Glomerular endothelial cell (primary cell): ENCODE results near the gene RALGAPA2. TPM values are rescaled to one million over a fixed set of nuclear protein-coding genes. Genes with fewer than 3 reads are reported as not detected.

ENCODE experiments used
- DNase-seq: peaks from one replicate; pipeline ENCODE4 v3.0.0-alpha.2; 2011; ENCODE audit warnings: low read depth, low spot score; ENCODE audit errors: extremely low read depth
- total RNA-seq: library from RNA; depleted of rRNA; stranded (reverse); fragments of >200 nt; gene quantifications from 2 replicates; pipeline ENCODE4 v1.2.3, GENCODE V29; 2015

Gene RALGAPA2
- total RNA-seq, 1 donor from 2014 or later: 98.7 TPM

DNA sequence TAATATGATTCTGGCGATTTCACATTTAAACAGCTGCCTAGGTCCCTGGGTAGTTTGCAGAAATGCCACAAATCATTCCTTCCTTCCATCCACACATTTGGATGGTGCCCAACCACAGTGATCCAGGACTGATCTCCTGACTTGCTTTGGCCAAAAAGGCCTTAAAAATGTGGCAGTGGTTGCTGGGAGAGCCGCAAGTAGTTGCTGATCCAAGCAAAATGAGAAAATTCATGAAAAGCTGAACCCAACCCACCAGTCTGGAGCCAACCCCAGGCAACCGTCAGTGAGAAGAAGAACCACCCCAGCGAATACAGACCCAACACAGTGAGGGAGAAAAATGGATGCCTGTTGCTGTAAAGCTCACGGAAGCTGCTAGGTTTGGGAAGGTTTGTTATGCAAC lies 25.1 kb downstream of the RALGAPA2 start:
- no peak for DNase-seq

DNA sequence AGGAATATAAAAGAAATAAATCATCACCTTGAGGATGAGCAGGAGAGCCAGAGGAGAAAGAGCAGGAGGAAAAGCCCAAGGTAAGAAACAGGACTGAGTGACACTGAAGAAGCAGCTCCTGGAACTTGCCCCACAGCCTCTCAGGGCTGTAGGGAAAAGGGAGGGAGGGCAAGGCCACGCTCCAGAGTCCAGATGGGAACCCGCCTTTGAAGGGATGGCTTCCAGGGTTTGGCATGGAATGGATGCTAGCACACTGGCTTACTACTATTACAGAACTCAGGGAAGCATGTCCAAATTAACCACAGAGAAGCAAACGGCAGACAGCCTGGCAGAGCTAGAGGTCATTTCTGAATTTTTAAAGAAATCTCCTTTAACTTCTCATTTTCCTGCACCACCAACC lies 26.8 kb downstream of the RALGAPA2 start:
- no peak for DNase-seq

DNA sequence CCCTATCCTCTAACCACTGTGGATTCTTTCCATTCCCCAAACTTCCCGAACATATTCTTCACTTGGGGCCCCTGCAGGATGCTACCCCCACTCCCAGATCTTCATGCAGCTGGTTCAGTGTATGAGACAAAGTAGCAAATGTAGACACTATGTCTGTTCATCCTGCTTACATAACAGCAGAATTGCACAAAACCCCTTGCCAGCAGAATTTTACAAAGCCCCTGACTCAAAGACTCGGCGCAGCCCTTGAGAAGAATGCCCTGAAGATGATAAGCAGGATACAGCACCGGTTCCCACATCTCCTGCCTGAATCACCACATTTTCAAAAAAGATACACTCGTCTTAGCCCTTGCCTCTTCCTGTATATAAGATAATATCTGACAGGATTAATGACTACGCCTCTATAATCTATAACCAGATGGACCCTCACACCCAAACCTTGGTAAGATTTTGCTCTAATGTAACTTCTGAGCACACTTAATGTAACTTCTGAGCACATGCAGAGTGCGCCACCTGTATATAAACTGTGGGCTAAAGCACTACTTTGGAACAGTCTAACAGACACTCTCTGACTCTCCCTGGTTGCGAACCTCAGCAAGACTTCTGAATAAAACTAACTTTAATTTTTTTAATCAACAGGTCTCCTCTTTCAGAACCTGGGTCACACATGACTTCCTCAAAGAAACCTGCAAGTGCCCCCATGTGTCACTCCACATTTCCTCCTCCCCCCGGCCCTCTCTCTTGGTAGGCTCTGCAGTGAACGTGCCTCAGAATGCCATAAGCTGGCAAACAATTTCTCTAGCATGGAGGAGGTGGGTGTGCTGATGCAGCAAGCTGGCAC lies 28.7 kb downstream of the RALGAPA2 start:
- DNase-seq: no peak

DNA sequence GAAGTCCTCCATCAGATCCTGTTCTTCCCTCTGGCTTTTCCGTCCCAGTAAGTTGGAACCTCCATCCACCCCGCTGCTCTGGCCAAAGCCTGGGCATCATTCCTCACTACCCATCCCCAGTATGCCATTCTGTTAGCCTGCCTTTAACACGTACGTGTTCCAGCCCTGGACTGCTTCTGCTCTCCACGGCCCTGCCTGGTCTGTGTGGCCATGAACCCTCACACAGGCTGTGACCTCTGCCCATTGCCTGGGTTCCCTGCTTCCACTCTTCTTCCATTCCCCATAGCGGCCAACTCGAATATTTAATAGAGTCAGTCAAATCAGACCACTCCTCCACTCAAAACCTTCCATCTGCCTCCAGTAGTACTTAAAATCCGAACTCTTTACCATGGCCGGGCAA lies 29.4 kb downstream of the RALGAPA2 start:
- DNase-seq: no peak

DNA sequence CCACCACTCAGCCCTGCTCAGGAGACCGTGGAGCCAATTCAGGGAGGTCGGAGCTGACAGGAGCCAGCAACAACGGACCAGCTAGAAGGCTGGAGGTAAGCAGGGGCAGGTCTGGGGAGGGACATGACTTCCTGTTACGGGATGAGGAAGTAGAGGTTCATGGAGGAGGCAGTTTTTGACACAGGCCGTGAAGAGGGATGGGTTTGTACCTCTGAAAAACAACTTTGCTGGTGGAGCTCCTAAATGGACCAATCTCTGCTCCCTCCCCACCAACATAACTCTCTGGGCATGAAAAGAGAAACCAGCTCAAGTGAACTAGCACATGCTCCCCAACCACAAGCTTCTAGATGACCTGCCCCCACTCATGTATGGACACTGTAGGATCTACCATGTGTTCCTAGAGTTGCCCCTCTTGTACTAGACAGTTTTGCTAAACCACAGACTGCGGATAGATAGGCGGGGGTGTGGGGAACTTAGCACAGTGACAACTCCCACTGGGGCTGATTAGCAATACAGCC lies 31.4 kb downstream of the RALGAPA2 start:
- DNase-seq: no peak

DNA sequence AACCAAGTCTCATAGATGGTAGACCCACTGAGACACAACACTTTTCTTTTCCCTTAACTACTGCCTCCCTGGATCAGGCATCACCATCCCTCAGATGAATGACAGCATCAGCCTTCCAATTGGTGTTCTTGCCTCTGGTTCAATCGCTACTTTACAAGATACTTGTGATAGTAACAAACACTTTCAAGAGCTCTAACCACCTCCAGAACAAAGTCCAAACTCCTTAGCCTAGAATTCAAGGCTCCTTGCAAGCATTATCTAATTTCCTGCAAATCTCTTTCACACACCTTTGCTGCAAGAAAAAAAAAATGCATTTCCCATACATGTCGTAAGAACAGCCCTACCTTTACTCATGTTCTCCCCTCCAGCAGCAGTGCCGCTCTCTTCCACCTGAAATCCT lies 33.1 kb downstream of the RALGAPA2 start:
- DNase-seq: no peak

DNA sequence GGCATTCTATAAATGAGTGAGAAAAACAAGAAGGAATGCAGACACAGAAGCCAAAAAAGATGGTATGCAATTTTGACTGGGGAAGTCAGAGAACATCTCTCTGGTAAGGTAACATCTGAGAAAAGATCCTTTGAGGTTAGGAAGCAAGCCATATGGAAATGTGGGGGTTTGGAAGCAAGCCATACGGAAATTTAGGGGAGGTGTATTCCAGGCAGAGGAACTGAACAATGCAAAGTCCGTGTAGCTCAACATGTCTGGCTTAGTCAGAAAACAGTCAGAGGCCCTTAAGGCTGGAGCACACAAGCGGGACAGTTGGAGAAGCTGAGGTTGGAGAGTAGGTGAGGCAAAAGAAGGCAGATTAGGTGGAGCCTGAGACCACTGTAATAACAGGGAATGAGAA lies 35.3 kb downstream of the RALGAPA2 start:
- DNase-seq: no peak

DNA sequence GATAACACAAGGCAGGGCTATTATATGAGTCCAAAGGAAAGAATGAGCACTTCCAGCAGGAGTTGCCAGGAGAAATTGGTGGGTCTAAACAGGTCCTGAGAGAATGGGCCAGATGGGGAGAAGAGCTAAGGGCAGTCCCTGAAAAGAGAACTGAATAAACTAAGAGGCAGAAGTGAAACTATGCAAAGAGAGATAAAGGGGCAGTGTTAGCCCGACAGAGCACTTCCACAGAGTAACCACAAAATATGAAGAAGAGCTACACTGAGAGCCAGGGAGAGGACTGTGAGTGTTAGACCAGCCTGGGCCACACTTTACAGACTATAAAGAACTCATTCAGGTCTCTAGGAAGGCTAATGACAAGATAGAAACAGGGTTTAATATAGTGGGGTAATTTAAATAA lies 43.8 kb downstream of the RALGAPA2 start:
- DNase-seq: no peak

DNA sequence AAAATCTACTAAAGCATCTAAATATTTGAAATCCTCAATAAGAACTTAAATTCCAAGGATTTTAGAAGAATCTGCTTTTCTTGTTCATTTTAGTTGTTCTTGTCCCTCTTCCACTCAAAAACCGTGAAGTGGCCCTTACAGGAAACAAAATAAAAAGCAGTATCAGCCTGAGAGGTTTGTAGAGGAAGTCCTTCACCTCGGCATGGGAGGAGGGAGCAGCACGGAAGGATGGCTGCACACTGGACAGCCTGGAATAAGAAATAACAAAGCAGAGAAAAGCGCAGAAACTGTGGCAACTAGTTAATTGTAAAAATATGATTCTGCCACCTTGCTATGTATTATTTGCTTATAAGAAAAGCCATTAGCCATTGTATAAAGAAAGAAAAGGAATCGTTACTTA lies 46.1 kb downstream of the RALGAPA2 start:
- no peak for DNase-seq

DNA sequence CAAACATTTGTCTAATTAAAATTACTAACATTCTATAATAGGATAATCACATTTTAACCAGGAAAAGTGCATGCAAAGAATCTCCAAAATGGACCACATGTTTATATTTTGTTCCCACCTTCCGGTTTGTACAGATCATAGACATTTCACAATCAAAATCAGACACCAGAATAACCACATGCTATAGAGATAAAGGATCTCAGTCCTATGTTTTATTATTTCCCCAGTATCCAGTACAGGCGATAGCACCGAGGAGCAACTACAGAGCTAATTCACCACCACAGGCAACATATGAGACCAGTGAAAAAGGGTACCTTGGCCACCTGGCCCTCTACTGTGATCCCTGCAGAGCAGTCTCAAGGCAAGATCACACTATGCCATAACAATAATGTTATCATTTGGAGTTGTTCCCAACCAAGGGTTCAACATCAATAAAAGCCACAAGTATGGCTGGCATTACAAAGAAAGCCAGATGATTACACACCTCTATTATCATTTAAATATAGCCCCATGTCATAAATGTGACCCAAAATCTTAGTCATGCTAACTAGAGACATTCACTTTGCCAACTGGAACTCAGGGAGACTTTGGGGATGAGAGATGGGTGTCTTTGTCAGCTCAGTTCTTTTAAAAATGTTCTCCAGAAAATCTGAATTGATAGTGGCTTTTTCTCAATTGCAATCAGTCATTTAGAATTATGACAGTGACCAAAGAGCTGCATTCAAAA lies 46.7 kb downstream of the RALGAPA2 start:
- no peak for DNase-seq

DNA sequence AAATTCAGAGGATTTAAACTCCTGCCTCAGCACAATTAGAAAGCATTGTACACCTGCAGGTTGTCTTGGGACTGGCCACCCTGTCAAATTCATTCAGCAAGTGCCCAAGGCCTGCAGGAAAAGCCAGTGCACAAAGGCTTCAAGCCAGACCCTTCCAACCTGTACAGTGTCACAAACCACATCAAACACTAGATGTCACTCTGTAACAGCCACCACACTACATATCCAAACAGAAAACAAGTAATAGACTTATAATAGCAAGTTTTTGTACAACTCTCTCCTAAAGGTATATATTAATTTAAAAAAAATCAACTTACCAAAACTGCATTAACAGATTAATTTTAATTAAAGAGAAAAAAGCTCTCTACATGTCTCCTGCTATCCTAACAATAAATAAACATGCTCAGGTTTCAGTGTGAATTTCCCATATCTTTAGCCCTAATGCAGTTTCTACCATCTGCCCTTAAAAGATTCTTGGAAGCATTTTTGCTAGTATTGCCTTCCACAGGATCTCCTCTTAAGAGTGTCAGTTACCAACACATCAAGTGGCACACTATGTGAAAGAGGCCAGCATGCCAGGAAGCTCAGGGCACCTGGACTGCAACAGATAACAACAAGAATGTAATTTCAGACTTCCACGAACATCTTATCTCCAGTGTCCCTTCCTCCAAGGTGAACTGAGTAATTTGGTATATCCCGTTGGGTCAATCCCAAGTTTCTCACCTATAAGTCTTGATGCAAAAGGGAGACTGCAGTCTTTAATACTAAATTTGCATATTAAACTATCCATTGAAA lies 47.5 kb downstream of the RALGAPA2 start:
- DNase-seq: peak; percentile 48

DNA sequence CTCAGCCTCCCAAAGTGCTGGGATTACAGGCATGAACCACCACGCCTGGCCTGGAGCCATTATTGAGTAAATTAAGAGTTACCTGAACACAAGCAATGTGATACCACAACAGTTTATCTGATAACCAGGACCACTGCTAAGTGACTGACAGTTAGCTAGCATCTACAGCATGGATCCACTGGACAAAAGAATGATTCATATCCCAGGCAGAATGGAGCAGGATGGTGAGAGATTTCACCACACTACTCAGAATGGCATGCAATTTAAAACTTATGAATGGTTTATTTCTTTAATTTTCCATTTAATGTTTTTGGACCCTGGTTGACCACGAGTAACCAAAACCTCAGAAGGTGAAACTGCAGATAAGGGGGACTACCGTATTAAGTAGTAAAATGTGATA lies 48.6 kb downstream of the RALGAPA2 start:
- no peak for DNase-seq

DNA sequence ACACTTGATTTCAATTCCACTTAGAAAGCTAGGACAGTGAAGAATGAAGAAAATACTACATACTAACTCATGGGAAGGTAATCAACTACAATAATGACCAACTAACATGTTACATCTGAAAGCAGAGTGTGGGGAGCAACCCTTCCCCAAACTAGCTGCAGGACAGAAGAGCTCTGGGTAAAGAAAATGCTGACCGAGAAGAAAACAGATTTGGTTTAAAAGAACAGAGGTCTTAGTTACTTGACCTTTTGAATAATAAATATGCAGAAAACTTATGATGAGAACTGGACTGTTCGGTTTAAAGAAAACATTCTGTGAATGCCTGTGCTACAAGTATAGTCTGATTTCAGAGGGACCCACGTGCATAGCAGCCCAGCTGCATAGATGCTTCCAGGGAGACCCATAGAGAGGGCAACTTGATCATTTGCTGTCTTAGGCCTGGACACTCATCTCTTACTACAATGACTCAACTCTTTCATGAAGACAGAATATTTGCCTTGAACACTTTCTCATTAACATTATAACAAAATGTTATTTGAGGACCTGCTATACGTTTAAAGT lies 53.5 kb downstream of the RALGAPA2 start:
- DNase-seq: no peak

DNA sequence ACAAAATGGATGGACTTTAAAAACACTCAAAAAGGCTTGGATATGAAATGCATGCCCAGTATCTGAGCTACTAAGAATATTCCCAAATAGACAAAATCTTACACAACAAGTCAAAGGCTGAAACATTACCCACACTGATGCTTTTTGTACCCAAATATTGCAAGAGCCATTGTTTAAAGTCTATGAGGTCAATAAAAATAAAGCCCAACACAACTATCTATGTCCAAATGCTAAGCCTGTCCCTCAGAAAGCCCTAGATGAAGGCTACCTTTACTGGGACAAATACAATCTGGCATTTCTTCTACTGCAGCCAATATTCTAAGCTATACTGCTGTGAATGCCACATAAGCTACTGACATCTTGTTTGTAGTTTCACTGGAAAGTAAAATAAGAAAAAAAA lies 54.3 kb downstream of the RALGAPA2 start:
- no peak for DNase-seq

DNA sequence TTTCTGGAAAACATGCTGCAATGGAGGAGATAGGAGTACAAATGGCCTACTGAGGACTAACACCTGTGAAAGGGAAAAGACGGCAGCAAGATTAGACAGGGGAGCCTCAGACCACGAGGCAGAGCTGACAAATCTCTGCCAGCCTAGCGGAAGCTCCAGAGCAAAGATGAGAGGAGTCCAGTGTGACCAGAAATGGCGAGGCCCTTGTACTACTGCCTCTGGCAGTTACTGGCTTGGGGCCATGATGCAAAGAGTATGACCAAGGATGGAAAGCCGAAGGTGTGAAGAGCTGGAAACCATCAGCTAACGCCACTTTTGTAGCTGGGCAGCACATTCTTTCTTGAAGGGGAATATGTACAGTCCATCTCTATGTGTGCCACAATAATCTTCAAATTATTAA lies 55.4 kb downstream of the RALGAPA2 start:
- no peak for DNase-seq

DNA sequence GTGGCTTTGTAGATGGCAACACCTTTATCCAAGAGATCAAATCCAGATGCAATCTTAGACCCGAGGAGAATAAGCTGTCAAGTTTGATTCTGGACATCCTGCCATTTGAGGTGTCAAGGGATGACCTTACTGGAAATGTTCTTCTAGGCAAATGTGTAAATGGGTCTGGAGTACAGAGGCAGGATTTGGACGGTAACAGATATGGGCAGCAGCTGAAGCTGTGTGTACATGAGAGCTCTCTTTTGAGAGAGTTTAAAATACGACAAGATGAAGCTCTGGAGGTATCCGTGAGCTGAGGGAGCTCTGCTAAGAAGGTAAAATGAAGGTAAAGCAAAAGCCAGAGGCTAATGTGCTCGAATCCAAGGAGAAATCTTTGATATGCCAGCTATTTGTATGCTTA lies 56.6 kb downstream of the RALGAPA2 start:
- DNase-seq: no peak

DNA sequence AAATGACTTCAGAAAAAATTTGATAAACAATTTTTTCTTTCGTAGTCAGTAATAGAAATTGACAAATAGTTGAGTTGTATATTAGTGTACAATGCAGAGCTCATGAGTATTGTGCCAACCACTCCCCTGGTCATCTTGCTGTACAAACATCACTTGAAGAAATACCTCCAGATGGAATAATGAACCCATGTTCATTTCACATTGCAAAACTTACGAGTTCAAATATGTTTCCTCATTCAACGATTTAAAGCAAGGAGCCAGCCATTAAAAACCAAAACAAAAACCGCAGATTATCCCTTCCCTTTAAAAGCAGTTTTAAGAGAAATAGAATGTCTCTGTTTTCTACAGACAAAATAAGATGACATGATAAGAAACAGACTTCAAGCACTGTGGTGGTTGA lies 62.5 kb downstream of the RALGAPA2 start:
- DNase-seq: no peak

DNA sequence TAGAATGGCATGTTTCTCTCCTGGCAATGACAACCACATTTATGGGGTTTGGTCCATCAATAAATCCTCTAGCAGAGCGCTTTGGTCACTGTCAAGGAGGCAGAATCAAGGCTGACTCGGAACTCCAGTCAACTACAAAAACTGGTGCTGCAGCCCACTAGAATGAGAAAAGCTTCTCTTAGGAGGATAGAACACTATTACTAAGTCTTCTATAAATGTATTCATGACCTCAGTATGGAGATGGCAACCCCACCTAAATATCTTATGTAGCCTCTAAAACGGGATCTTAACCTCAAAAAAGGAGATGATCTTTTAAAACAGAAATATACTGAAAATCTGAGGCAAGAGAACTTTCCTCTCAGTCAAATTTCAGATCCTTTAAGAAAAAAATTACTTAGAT lies 68.5 kb downstream of the RALGAPA2 start:
- no peak for DNase-seq

DNA sequence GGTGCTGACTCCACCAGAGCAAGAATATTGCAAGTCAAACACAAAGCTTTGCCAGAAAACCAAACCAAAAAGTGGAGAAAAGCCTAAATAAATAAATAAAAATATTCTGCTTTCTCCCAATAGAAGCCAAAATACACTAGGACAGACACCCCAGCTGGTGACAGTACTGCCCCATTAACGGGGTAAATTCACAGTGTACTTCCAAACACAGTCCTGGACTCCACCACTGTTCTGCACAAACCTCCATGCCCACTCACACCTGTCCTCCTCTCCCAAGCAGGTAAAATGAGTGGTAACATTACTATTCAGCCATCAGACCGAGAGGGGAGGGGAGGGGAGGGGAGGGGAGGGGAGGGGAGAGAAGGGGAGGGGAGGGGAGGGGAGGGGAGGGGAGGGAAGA lies 70.7 kb downstream of the RALGAPA2 start:
- no peak for DNase-seq

DNA sequence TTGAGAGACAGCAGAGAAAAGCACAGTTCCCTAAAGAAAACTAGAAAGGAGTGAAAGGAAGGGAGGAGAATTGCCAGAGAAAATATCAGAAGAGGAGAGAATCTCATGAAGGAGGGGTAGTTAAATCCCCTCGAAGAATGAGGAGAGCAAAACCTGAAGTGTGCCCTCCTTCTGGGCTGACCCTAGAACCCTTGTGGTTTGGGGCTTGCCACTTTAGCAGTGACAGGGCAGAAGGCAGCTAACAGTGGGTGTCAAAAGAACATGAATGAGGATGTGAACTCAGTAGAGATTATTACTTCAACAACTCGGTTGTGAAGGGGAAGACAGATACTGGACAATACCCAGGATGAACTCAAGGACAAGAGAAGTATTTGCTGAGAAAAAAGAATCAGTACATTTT lies 73.6 kb downstream of the RALGAPA2 start:
- no peak for DNase-seq
